ENCODE results near the gene SORCS3. TPM values are rescaled to one million over a fixed set of nuclear protein-coding genes. Genes with fewer than 3 reads are reported as not detected.

The SORCS3 gene
- polyA plus RNA-seq, 1 donor (not counting 4 experiments of a cell fraction or from before 2014, with no cell fraction given), result not detected

DNA sequence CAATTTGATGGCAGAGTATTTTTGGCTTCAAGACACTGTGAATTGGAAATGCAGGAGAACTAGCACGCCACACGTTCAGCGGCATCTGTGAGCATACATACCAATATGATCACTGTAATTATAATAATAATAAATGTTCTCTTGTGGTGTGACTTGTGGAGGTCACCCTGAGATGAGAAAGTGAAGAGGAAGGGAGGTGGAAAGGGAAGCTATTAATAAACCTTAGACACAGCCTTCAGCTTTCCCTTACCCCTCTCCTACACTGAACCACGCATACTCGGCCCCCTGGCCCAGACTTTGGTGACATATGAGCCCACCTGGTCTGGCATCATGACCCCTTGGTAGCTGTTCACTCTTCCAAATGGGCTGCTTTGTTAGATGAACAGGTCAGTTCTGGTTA is 139.1 kb downstream of the SORCS3 start:
- no peaks in the 10 kb centered on the region for H3K79me2 ChIP-seq (ENCODE audit: control insufficient read depth, insufficient read depth, low read length)
- dilution Hi-C loops (cut with MboI; ENCODE audit: extremely low pct_ligation_motif_present, low sequenced_read_pairs), result no loop called here
- H3K36me3 ChIP-seq (ENCODE audit: control insufficient read depth in 2 of 2, extremely low read depth in 1 of 2, insufficient read depth in 2 of 2, low read length in 2 of 2), result no peaks in the 10 kb centered on the region
- H3K4me1 ChIP-seq (ENCODE audit: control insufficient read depth, extremely low read depth, insufficient read depth, low read length), result no peaks in the 10 kb centered on the region
- no peak overlapping the region for H3K4me3 ChIP-seq (ENCODE audit: control insufficient read depth in 2 of 3, extremely low read depth in 1 of 3, insufficient read depth in 2 of 3, low read depth in 1 of 3, low read length in 3 of 3)
- H3K9me1 ChIP-seq (ENCODE audit: control insufficient read depth, extremely low read depth, insufficient read depth, low read length), result no peaks in the 10 kb centered on the region
- H3K4me2 ChIP-seq (ENCODE audit: control insufficient read depth, extremely low read depth, insufficient read depth, low read depth, low read length), result no peak overlapping the region
- TF ChIP-seq, protein P1, sequence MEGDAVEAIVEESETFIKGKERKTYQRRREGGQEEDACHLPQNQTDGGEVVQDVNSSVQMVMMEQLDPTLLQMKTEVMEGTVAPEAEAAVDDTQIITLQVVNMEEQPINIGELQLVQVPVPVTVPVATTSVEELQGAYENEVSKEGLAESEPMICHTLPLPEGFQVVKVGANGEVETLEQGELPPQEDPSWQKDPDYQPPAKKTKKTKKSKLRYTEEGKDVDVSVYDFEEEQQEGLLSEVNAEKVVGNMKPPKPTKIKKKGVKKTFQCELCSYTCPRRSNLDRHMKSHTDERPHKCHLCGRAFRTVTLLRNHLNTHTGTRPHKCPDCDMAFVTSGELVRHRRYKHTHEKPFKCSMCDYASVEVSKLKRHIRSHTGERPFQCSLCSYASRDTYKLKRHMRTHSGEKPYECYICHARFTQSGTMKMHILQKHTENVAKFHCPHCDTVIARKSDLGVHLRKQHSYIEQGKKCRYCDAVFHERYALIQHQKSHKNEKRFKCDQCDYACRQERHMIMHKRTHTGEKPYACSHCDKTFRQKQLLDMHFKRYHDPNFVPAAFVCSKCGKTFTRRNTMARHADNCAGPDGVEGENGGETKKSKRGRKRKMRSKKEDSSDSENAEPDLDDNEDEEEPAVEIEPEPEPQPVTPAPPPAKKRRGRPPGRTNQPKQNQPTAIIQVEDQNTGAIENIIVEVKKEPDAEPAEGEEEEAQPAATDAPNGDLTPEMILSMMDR (optimal IDR thresholded peaks at IDR 0.05 in 1 of 3, IDR thresholded peaks at IDR 0.05 in 1 of 3, conservative IDR thresholded peaks at IDR 0.05 in 1 of 3; ENCODE audit: extremely low read depth in 1 of 3, insufficient read depth in 2 of 3, low read length in 3 of 3), result no peak
- TF ChIP-seq EZH2 (IDR thresholded peaks at IDR 0.05; ENCODE audit: low read length), result no peak
- DNase-seq (ENCODE audit: low read depth, low spot score), result no peak
- H3K27ac ChIP-seq (ENCODE audit: control insufficient read depth, insufficient read depth, low read length), result no peak overlapping the region
- H2AFZ ChIP-seq (ENCODE audit: control insufficient read depth, low read length), result no peak overlapping the region
- no peak overlapping the region for H3K9ac ChIP-seq (ENCODE audit: control insufficient read depth, extremely low read depth, insufficient read depth, low read length)
- H3K27me3 ChIP-seq (ENCODE audit: control insufficient read depth, extremely low read depth, insufficient read depth, low read length), result no peaks in the 10 kb centered on the region
- no peaks in the 10 kb centered on the region for H3K9me3 ChIP-seq (ENCODE audit: control insufficient read depth, low read depth, low read length)
- no peaks in the 10 kb centered on the region for H4K20me1 ChIP-seq (ENCODE audit: control insufficient read depth, extremely low read depth, insufficient read depth, low read length)
- FAIRE-seq, result no peak

DNA sequence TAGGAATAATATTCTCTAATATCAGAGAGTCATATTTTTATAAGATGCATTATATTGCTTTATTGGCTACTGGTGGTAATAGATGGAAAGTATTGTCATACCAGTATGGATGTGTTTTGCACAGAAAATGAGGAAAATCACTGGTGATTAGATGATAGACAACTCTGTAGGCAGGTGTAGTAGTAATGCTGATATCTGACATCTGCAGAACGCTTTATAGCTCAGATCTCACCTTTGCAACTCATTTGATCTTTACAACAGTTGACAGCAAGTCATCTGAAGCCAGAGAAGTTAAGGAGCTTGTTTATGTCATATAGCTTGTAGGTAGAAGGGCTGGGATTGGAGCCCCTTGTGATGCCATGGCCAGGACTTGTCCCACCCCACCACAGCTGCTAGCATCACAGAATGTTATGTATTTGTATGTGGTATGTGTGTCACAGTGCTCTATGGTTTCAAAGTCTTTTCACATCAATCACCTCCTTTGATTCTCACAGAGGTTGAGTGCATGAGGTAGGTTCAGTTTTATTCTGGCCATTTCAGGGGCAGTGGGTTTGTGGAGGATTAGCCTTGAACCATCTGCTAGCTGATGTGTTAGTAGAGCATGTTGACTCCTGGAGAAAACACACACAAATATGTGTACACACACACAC is 140.0 kb downstream of the SORCS3 start:
- Histone ChIP-seq H2AFZ (ENCODE audit: control insufficient read depth, low read length) (no peak overlapping the region), H3K4me2 (ENCODE audit: control insufficient read depth, extremely low read depth, insufficient read depth, low read depth, low read length) (no peak overlapping the region), H3K27ac (ENCODE audit: control insufficient read depth, insufficient read depth, low read length) (no peak overlapping the region), H3K9me1 (ENCODE audit: control insufficient read depth, extremely low read depth, insufficient read depth, low read length) (no peaks in the 10 kb centered on the region), H3K9ac (ENCODE audit: control insufficient read depth, extremely low read depth, insufficient read depth, low read length) (no peak overlapping the region), H3K79me2 (ENCODE audit: control insufficient read depth, insufficient read depth, low read length) (no peaks in the 10 kb centered on the region), H3K4me3 (ENCODE audit: control insufficient read depth in 2 of 3, extremely low read depth in 1 of 3, insufficient read depth in 2 of 3, low read depth in 1 of 3, low read length in 3 of 3) (no peak overlapping the region), H4K20me1 (ENCODE audit: control insufficient read depth, extremely low read depth, insufficient read depth, low read length) (no peaks in the 10 kb centered on the region), H3K4me1 (ENCODE audit: control insufficient read depth, extremely low read depth, insufficient read depth, low read length) (no peaks in the 10 kb centered on the region), H3K9me3 (ENCODE audit: control insufficient read depth, low read depth, low read length) (no peaks in the 10 kb centered on the region), H3K36me3 (ENCODE audit: control insufficient read depth in 2 of 2, extremely low read depth in 1 of 2, insufficient read depth in 2 of 2, low read length in 2 of 2) (no peaks in the 10 kb centered on the region), H3K27me3 (ENCODE audit: control insufficient read depth, extremely low read depth, insufficient read depth, low read length) (no peaks in the 10 kb centered on the region)
- FAIRE-seq (no peak), DNase-seq (ENCODE audit: low read depth, low spot score) (no peak)
- dilution Hi-C loops (cut with MboI; ENCODE audit: extremely low pct_ligation_motif_present, low sequenced_read_pairs), result no loop called here
- no peak for TF ChIP-seq EZH2 (IDR thresholded peaks at IDR 0.05; ENCODE audit: low read length)
- TF ChIP-seq, protein P1 (optimal IDR thresholded peaks at IDR 0.05 in 1 of 3, IDR thresholded peaks at IDR 0.05 in 1 of 3, conservative IDR thresholded peaks at IDR 0.05 in 1 of 3; ENCODE audit: extremely low read depth in 1 of 3, insufficient read depth in 2 of 3, low read length in 3 of 3), result no peak
